Skeletal muscle tissue (tissue), 4 donors: ENCODE measurements around the gene LACTB. TPM values are rescaled to one million over a fixed set of nuclear protein-coding genes. Genes with fewer than 3 reads are reported as not detected.
A peak's percentile ranks its signal among the peaks of the same experiment; 100 is the strongest.

Experiments
- H3K27ac ChIP-seq: one replicate; pipeline ENCODE4 v1.7.0; 2013; ENCODE audit warnings: mild to moderate bottlenecking, low read depth, low read length, inconsistent platforms
- H3K27me3 ChIP-seq, 3 donors: one replicate each; pipeline ENCODE4 v1.7.0; 2013; ENCODE audit warnings: low read length in 3 of 3; ENCODE audit not compliant: control insufficient read depth in 3 of 3, insufficient read depth in 3 of 3
- H3K36me3 ChIP-seq, 3 donors: one replicate each; pipeline ENCODE4 v1.7.0; 2013; ENCODE audit warnings: low read length in 3 of 3; ENCODE audit not compliant: control insufficient read depth in 3 of 3, insufficient read depth in 3 of 3
- H3K4me1 ChIP-seq, 3 donors: one replicate each; pipeline ENCODE4 v1.7.0; 2013; ENCODE audit warnings: low read length in 3 of 3, mild to moderate bottlenecking in 3 of 3; ENCODE audit not compliant: control insufficient read depth in 3 of 3, insufficient read depth in 3 of 3
- H3K4me3 ChIP-seq, 3 donors: one replicate each; pipeline ENCODE4 v1.7.0; 2013; ENCODE audit warnings: low read length in 3 of 3
- H3K9ac ChIP-seq, 3 donors: one replicate each; pipeline ENCODE4 v1.7.0; 2013; ENCODE audit warnings: low read length in 3 of 3, mild to moderate bottlenecking in 3 of 3, moderate library complexity in 2 of 3, low read depth in 1 of 3
- H3K9me3 ChIP-seq, 3 donors: one replicate each; pipeline ENCODE4 v1.7.0; 2013; ENCODE audit warnings: low read length in 3 of 3; ENCODE audit not compliant: control insufficient read depth in 3 of 3
- total RNA-seq: library from RNA; depleted of rRNA; stranded (reverse); fragments of >200 nt; gene quantifications from one replicate; pipeline ENCODE4 v1.2.3, GENCODE V29; 2014
- donor health status: Osteomylitis.

LACTB gene, protein sequence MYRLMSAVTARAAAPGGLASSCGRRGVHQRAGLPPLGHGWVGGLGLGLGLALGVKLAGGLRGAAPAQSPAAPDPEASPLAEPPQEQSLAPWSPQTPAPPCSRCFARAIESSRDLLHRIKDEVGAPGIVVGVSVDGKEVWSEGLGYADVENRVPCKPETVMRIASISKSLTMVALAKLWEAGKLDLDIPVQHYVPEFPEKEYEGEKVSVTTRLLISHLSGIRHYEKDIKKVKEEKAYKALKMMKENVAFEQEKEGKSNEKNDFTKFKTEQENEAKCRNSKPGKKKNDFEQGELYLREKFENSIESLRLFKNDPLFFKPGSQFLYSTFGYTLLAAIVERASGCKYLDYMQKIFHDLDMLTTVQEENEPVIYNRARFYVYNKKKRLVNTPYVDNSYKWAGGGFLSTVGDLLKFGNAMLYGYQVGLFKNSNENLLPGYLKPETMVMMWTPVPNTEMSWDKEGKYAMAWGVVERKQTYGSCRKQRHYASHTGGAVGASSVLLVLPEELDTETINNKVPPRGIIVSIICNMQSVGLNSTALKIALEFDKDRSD
- total RNA-seq: 5.2 TPM

DNA sequence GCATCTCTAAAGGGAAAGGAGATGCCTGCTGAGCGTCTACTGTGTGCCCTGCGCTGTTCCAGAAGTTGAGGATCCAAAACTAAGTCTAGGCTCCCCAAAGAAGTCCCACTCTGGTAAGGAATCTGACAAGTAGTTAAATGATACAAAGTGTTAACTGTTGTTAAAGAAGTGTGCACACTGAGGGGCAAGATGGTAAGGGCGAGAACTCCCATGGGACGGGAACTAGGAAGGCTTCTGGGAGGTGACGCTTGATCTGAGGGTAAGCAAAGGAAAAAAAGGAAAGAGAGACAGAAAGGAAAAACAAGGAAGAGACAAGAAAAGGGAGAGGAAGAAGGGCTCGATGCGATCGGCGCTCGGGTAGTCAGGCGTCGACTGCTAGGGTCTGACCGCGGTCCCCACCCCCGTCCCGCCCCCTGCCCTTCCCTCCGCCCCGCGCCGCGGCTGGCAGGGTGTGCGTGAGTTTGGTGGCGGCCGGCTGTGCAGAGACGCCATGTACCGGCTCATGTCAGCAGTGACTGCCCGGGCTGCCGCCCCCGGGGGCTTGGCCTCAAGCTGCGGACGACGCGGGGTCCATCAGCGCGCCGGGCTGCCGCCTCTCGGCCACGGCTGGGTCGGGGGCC, at the start of gene LACTB:
LACTB (plus strand) TSS at position 480 of the 620 bp plus-strand sequence; CDS start at position 491, 11 bp downstream.
- Histone ChIP-seq H3K4me1 (peaks cover 3 to 8% (median 3%) of the 10 kb centered on the region in 3 donors), H3K9ac (peak within 1 kb of the TSS; percentile 73 to 87 (median 86)), H3K4me3 (peak within 1 kb of the TSS; percentile 87 to 96 (median 91)), H3K9me3 (no peaks in the 10 kb centered on the region), H3K27me3 (no peaks in the 10 kb centered on the region), H3K27ac (peak within 1 kb of the TSS; percentile 84), H3K36me3 (peaks cover 0 to 6% (median 0%) of the 10 kb centered on the region in 3 donors)

DNA sequence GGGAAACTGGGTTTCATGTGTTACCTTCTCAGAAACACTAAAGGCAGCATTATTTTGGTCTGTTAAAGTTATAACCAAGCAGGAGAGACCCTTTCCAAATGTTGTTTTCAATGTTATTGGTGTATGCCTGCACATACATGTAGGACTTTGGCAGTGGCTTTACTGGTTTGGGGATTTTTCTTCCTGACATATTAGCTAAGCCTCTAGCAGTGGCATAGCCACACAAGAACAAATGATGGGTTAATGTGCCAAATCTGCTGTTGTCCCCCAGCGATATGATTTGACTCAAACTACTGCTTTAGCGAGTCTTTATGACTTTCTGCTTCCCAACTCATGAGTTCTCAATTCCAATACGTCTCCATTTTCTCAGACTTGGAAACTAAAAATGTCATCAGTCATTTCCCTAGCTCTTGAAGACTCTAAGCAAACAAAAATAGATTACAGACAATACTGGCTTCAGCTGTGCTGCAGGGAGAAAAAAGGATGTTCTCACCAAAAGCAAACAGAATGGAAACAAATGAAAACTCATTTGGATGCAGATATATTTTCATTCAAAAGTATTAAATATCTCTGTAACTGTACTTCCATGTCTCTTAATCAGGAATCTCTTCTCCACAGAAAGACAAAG, 49.5 kb upstream of the LACTB start:
- no peak overlapping the region for H3K9ac ChIP-seq
- peaks cover 0 to 20% (median 14%) of the 10 kb centered on the region in 3 donors for H3K36me3 ChIP-seq
- H3K4me1 ChIP-seq: peaks cover 3 to 14% (median 6%) of the 10 kb centered on the region in 3 donors
- H3K27me3 ChIP-seq: peaks cover 0 to 7% (median 0%) of the 10 kb centered on the region in 3 donors
- no peak overlapping the region for H3K4me3 ChIP-seq
- no peak overlapping the region for H3K27ac ChIP-seq
- no peaks in the 10 kb centered on the region for H3K9me3 ChIP-seq

DNA sequence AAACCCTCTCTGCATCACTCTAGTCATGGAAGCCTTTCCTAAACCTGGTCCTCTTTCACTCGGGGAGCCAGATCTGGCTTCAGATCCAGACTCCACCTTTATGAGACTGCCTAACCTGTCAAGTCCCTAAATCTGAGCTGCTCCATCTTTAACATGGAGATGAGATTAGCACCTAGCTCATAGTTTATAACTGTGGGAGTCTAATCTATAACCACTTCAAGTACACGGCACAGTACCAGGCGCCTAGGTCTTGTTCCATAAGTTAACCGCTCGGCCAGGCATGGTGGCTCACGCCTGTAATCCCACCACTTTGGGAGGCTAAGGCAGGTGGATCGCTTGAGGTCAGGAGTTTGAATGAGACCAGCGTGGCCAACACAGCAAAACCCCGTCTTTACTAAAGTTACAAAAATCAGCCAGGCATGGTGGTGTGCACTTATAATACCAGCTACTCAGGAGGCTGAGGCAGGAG, 48.8 kb upstream of the LACTB start:
- Histone ChIP-seq H3K36me3 (peaks cover 0 to 16% (median 11%) of the 10 kb centered on the region in 3 donors), H3K9me3 (no peaks in the 10 kb centered on the region), H3K4me1 (peaks cover 7 to 12% (median 8%) of the 10 kb centered on the region in 3 donors), H3K27ac (no peak overlapping the region), H3K27me3 (peaks cover 0 to 11% (median 0%) of the 10 kb centered on the region in 3 donors), H3K4me3 (no peak overlapping the region), H3K9ac (no peak overlapping the region)

DNA sequence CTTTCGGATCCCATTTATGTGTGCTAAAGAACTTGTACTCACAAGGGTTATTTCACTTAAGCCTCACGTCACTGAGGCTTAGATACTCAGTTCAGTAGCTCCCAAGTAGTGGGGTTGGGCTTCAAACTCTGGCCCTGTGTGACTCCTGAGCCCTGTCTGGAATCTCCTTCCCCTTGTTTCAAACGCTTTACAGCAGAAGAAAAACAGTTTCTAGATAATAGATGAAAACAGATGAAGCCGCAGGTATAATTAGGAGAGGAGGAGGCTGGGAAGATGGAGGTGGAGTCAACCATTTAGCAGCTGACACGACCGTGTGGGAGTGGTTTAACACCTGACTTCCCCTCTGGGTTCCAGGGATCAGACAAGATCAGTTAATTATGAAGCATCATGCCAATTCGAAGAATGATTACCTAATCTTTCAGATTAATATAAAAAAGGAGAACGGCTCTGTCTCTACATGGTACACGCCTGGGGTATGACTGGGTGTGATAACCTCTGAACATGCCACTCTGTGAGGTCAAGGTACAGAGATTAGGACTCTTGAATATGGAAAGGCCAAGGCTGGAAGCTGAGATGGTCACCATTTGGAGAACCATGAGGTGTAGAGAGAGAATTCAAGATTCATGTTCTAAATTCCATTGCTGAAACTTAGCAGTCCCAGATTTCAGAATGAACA, 48.0 kb upstream of the LACTB start:
- H3K9ac ChIP-seq: no peak overlapping the region
- no peak overlapping the region for H3K4me3 ChIP-seq
- H3K36me3 ChIP-seq: peaks cover 0 to 11% (median 6%) of the 10 kb centered on the region in 3 donors
- H3K4me1 ChIP-seq: peaks cover 8 to 10% (median 9%) of the 10 kb centered on the region in 3 donors
- no peaks in the 10 kb centered on the region for H3K9me3 ChIP-seq
- peaks cover 0 to 11% (median 0%) of the 10 kb centered on the region in 3 donors for H3K27me3 ChIP-seq
- H3K27ac ChIP-seq: no peak overlapping the region

DNA sequence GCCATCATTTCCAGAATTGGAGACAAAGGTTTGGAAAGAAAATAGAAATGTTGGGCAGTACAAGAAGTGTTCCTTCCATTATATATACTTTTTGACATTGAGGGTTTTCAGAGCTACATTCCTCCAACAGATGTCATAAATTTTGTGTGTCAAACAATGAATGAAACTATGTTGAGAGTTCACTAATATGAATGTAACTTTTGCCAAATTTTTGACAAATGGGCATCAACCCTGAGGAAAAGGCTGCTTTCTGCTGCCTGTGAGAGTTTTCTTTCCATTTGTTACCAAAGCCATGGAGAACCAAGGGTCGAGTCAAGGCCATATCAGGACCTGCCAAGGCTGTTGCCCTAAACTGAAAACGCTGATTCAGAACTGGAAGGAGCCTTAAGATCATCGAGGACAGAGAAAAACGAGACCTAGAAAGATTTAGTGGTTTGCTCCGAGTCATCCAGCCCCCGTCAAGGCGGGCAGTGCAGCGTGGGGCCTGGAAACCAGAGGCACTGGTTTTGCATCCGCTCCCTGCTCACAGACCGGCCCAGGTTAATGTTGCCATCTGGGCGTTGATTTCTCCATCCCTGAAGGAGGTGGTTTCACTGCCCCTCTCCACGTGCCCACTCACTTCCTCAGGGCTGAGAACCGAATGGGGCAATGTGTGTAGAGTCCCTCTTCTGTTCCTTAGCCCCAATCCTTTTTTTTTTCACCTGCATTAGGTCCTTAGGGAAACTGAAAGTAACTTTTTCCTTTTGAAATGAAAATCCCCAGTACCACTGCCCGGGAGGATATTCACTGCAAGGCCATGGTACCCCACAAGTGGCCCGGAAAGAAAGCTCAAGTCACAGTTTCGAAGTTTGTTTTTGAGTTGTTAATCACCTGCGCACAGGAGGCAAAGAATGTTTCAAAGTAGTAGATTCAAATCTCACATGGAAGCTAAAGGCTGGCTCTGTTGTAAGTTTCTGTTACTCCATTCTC, 46.4 kb upstream of the LACTB start:
- H3K27me3 ChIP-seq: peaks cover 0 to 11% (median 0%) of the 10 kb centered on the region in 3 donors
- no peak overlapping the region for H3K4me3 ChIP-seq
- H3K4me1 ChIP-seq: peaks cover 12 to 20% (median 19%) of the 10 kb centered on the region in 3 donors
- no peaks in the 10 kb centered on the region for H3K9me3 ChIP-seq
- no peak overlapping the region for H3K27ac ChIP-seq
- H3K9ac ChIP-seq: no peak overlapping the region
- peaks cover 0 to 6% (median 2%) of the 10 kb centered on the region in 3 donors for H3K36me3 ChIP-seq

DNA sequence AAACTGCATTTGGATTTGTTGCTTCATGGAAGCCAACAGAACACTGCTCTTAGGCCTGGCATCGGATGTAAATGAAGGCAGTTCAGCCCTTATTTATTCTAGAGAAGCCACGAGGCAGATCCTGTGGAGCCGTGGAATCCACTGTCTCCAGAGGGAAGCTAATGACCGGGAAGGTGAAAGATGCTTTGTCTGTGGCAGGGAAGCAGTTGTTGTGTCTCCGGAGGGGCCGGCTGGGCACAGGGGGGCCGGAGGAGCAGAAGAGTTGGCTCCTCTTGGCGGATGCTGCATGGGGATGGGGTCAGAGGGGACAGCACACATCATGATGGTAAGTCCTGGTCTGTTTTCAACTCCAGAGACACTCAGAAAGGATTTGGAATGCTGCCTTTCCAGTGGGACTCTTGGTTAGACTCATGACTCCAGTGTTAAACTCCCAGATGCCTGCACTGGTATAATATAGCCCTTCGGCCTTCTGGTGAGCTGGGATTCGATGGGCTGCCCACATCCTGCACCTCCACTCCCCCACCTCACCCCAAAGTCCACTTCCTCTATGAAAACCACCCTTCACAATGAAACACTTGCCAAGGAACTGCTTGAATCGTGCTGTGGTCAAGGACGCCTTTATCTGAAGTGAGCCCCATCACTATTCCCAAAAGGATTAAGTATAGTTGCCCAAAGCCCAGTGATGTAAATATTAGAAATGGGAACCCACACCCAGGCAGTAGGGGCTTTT, 45.5 kb upstream of the LACTB start:
- Histone ChIP-seq H3K9ac (no peak overlapping the region), H3K27ac (no peak overlapping the region), H3K36me3 (peaks cover 0 to 6% (median 2%) of the 10 kb centered on the region in 3 donors), H3K4me3 (no peak overlapping the region), H3K4me1 (peaks cover 16 to 27% (median 22%) of the 10 kb centered on the region in 3 donors), H3K9me3 (no peaks in the 10 kb centered on the region), H3K27me3 (peaks cover 0 to 11% (median 0%) of the 10 kb centered on the region in 3 donors)

DNA sequence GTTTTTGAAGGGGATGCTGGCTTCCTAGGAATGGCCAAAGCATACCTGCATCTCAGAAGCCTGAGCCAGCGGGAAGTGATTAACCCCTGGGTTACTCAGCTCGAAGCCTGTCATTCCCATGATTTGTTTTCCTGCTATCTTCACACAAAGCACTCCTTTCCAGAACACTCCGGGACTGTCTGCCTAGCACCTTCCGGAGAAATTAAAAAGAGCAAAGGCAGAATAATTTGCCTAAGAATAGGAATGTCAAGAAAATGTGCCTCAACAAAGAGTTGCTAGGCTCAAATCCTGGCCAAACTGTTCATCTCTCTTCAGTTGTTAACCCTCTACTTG, 45.0 kb upstream of the LACTB start:
- H3K4me1 ChIP-seq: peaks cover 16 to 27% (median 22%) of the 10 kb centered on the region in 3 donors
- peaks cover 0 to 11% (median 0%) of the 10 kb centered on the region in 3 donors for H3K27me3 ChIP-seq
- no peaks in the 10 kb centered on the region for H3K9me3 ChIP-seq
- H3K4me3 ChIP-seq: no peak overlapping the region
- H3K36me3 ChIP-seq: peaks cover 0 to 2% (median 0%) of the 10 kb centered on the region in 3 donors
- H3K9ac ChIP-seq: no peak overlapping the region
- H3K27ac ChIP-seq: no peak overlapping the region

DNA sequence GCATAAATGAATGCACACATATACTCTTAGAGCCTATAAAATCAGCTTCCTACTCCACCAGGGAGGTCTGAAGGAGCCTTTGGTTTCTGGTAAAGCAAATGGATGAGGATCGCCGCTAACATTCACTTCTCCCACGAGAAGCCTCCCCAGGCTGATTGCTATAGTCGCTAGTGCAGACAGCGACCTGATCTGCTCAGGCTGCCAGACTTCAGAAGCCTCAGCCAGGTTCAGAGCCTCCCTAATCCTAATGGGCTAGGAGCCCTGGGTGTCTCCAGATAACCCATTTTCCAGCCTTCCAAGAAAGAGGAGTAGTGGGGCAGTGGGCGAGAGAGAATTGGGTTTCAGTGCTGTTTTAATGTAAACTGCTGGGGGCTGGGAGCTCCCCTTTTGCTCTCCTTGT, 43.7 kb upstream of the LACTB start:
- Histone ChIP-seq H3K36me3 (no peaks in the 10 kb centered on the region), H3K4me1 (peaks cover 16 to 27% (median 22%) of the 10 kb centered on the region in 3 donors), H3K4me3 (no peak overlapping the region), H3K27me3 (peaks cover 0 to 11% (median 0%) of the 10 kb centered on the region in 3 donors), H3K9ac (peak overlapping the region in 1 of 3 donors; percentile 33), H3K27ac (no peak overlapping the region), H3K9me3 (no peaks in the 10 kb centered on the region)
